ENCODE measurements around the gene CFAP97D1. TPM values are rescaled to one million over a fixed set of nuclear protein-coding genes. Genes with fewer than 3 reads are reported as not detected.

Gene CFAP97D1
- total RNA-seq, 4 donors from 2014 or later = 0.12 TPM; not detected in 3

DNA sequence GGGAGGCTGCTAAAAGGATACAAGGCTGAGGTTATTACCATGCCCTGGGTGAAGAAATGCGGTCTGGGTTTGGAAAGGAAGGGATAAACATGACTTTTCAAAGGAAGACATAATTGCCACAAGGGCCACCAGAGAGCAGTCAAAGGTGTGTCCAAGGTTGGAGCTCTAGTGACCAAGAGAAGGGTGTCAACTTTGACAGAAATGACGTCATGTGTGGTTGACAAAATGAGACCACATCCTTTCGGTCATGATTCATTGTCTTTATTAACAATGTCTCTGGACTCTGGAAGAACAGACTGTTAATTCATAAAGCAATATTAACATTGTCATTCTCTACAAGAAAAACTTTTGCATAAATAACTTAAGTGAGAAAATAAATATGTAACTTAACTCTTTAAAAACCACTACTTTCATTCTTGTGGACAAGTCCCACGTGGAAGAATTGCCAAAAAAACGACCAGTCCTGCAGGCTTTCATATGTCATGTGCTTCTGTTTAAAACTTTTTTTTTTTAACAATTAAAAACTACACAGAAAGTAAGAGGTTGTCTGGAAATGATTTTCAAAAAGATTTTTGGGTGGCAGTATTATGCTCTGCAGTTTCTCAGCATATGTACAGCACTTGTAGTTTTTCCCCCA, 26.6 kb upstream of the CFAP97D1 start:
- Histone ChIP-seq H3K4me3 (no peak overlapping the region), H3K27ac (no peak overlapping the region), H3K9me3 (no peaks in the 10 kb centered on the region), H3K36me3 (no peaks in the 10 kb centered on the region), H3K27me3 (peaks cover 70% of the 10 kb centered on the region), H3K4me1 (peaks cover 0 to 9% (median 5%) of the 10 kb centered on the region in 3 donors)
- TF ChIP-seq, protein P1, sequence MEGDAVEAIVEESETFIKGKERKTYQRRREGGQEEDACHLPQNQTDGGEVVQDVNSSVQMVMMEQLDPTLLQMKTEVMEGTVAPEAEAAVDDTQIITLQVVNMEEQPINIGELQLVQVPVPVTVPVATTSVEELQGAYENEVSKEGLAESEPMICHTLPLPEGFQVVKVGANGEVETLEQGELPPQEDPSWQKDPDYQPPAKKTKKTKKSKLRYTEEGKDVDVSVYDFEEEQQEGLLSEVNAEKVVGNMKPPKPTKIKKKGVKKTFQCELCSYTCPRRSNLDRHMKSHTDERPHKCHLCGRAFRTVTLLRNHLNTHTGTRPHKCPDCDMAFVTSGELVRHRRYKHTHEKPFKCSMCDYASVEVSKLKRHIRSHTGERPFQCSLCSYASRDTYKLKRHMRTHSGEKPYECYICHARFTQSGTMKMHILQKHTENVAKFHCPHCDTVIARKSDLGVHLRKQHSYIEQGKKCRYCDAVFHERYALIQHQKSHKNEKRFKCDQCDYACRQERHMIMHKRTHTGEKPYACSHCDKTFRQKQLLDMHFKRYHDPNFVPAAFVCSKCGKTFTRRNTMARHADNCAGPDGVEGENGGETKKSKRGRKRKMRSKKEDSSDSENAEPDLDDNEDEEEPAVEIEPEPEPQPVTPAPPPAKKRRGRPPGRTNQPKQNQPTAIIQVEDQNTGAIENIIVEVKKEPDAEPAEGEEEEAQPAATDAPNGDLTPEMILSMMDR (IDR thresholded peaks at IDR 0.05) = no peak
- no peak for TF ChIP-seq POLR2A (IDR thresholded peaks at IDR 0.05)
- 73 to 74% methylated on average over 5 of the region's 5 CpGs for WGBS, 2 donors (ENCODE audit: low coverage in 1 of 2)
- ATAC-seq = no peak

GRCh38 chr17:43754947-43755346, 25.3 kb upstream of the CFAP97D1 start:
- Histone ChIP-seq H3K4me3 (peak overlapping the region in 1 of 2 donors; percentile 25), H3K4me1 (peaks cover 0 to 9% (median 5%) of the 10 kb centered on the region in 3 donors), H3K27ac (no peak overlapping the region), H3K27me3 (peaks cover 71% of the 10 kb centered on the region), H3K36me3 (no peaks in the 10 kb centered on the region), H3K9me3 (no peaks in the 10 kb centered on the region)
- WGBS, 2 donors (ENCODE audit: low coverage in 1 of 2) = no CpG with 5 or more reads among the region's 21 CpGs
- TF ChIP-seq EP300 (IDR thresholded peaks at IDR 0.05) (no peak), POLR2A (IDR thresholded peaks at IDR 0.05) (no peak), POLR2AphosphoS5 (IDR thresholded peaks at IDR 0.05) (no peak)
- TF ChIP-seq, protein P1 (IDR thresholded peaks at IDR 0.05) = no peak
- ATAC-seq = no peak

DNA sequence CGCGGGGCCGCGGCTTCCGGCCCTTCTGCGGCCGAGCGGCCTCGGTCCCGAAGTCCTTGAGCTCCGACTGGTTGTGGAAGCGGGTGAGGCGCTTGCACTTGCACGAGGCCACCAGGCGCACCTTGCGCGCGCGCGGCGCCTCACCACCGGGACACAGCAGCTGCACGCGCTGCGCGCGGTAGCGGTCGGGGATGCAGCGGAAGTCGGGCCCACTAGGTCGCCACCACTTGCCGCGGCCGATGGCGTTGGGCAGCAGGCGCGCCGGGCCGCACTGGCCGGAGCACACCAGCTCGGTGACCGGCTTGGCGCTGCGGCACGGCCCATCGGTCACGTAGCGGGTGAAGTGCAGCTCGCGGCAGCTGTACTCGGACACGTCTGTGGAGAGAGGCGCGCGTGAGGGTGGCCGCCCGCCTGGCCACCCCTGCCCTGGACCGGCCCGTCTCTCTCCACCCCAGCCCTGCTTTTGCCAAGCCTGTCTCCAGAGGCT, 24.8 kb upstream of the CFAP97D1 start:
- H3K27ac ChIP-seq = no peak overlapping the region
- H3K9me3 ChIP-seq = no peaks in the 10 kb centered on the region
- H3K36me3 ChIP-seq = no peaks in the 10 kb centered on the region
- no peak for ATAC-seq
- peak overlapping the region in 1 of 2 donors; percentile 25 for H3K4me3 ChIP-seq
- peaks cover 0 to 14% (median 5%) of the 10 kb centered on the region in 3 donors for H3K4me1 ChIP-seq
- TF ChIP-seq EP300 (IDR thresholded peaks at IDR 0.05) (no peak), POLR2A (IDR thresholded peaks at IDR 0.05) (no peak), POLR2AphosphoS5 (IDR thresholded peaks at IDR 0.05) (no peak)
- TF ChIP-seq, protein P1 (IDR thresholded peaks at IDR 0.05) = no peak
- H3K27me3 ChIP-seq = peaks cover 67% of the 10 kb centered on the region
- no CpG with 5 or more reads among the region's 60 CpGs for WGBS, 2 donors (ENCODE audit: low coverage in 1 of 2)

DNA sequence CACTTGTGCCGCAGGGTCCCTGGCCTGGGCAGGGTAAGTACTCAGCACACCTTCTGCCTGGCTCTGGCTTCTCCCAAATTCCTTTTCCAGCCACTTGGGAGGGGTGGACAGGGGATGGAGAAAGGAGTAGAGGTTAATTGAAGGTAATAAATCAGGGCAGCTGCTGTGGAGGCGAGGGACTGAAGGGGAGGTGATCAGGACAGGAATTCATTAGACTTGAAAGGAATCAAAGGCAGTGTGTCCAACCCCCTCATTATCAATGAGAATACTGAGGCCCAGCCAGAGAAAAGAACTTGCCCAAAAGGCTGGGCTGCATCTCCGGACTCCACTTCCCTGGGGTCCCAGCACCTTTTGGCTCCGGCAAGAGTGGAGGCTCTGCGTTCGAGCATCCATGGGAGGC, 24.0 kb upstream of the CFAP97D1 start:
- Histone ChIP-seq H3K4me1 (peaks cover 0 to 21% (median 5%) of the 10 kb centered on the region in 3 donors), H3K36me3 (no peaks in the 10 kb centered on the region), H3K4me3 (no peak overlapping the region), H3K9me3 (no peaks in the 10 kb centered on the region), H3K27ac (no peak overlapping the region), H3K27me3 (peaks cover 59% of the 10 kb centered on the region)
- TF ChIP-seq POLR2A (IDR thresholded peaks at IDR 0.05) (no peak), EP300 (IDR thresholded peaks at IDR 0.05) (no peak), POLR2AphosphoS5 (IDR thresholded peaks at IDR 0.05) (no peak)
- TF ChIP-seq, protein P1 (IDR thresholded peaks at IDR 0.05) = no peak
- 83 to 92% methylated on average over 2 to 4 of the region's 6 CpGs for WGBS, 2 donors (ENCODE audit: low coverage in 1 of 2)
- ATAC-seq = no peak

GRCh38 chr17:43757171-43757660, 23.0 kb upstream of the CFAP97D1 start:
- Histone ChIP-seq H3K36me3 (no peaks in the 10 kb centered on the region), H3K27me3 (peaks cover 52% of the 10 kb centered on the region), H3K27ac (no peak overlapping the region), H3K4me3 (no peak overlapping the region), H3K4me1 (peaks cover 0 to 21% (median 5%) of the 10 kb centered on the region in 3 donors), H3K9me3 (no peaks in the 10 kb centered on the region)
- ATAC-seq = no peak
- WGBS, 2 donors (ENCODE audit: low coverage in 1 of 2) = no CpG with 5 or more reads among the region's 8 CpGs
- TF ChIP-seq, protein P1 (IDR thresholded peaks at IDR 0.05) = no peak
- TF ChIP-seq POLR2AphosphoS5 (IDR thresholded peaks at IDR 0.05) (no peak), POLR2A (IDR thresholded peaks at IDR 0.05) (no peak), EP300 (IDR thresholded peaks at IDR 0.05) (no peak)

All from gastroesophageal sphincter (tissue), 4 donors.